Motor neuron (in vitro differentiated cells): Measurements from ENCODE around the gene MKNK1. TPM values are rescaled to one million over a fixed set of nuclear protein-coding genes. Genes with fewer than 3 reads are reported as not detected.
"Not testable (repeated sequence)": the region's sequence is repeated elsewhere in the genome, so short reads cannot be mapped to it uniquely, and the experiment has no call there.

Experiments used
- ATAC-seq, 8 experiments: fragments of 200-7000 bp; cut with Tn5 transposase; replicated peaks in 6 of 8; 2 replicates each; pipeline ENCODE4 v1.8.0; 2021; ENCODE audit warnings: mild to moderate bottlenecking in 8 of 8, moderate library complexity in 8 of 8
- H3K27ac ChIP-seq, 2 donors: fragments of 250-450 bp; sonication (Bioruptor Pico); 2 replicates each; pipeline ENCODE4 v1.9.0; 2021; ENCODE audit warnings: antibody characterized with exemption in 2 of 2, mild to moderate bottlenecking in 2 of 2, moderate library complexity in 1 of 2
- H3K4me1 ChIP-seq, 2 donors: fragments of 250-450 bp; sonication (Bioruptor Pico); replicated peaks in 1 of 2; 2 replicates each; pipeline ENCODE4 v1.6.1; 2021; ENCODE audit warnings: antibody characterized with exemption in 2 of 2, mild to moderate bottlenecking in 2 of 2, moderate library complexity in 1 of 2
- H3K4me3 ChIP-seq, 5 donors: fragments of 250-450 bp; sonication (Bioruptor Pico); 2 replicates each; pipeline ENCODE4 v1.9.0; 2021; ENCODE audit warnings: antibody characterized with exemption in 5 of 5, mild to moderate bottlenecking in 5 of 5, moderate library complexity in 4 of 5
- WGBS, 10 experiments: fragments of 450-650 bp; shearing (Covaris generic); methylation state at CpG; one replicate each; pipeline ENCODE4 v1.0.0; 2022; 5-methylcytosine and 5-hydroxymethylcytosine counted together
- in situ Hi-C, 9 experiments: fragments of 400-800 bp; cut with MboI; loops; one replicate each; pipeline ENCODE4 v1.15.0; 2021; ENCODE audit warnings: low sequenced_read_pairs in 9 of 9, low pct_unique_long_range_greater_than_20kb in 2 of 9; ENCODE audit not compliant: unreplicated experiment in 9 of 9
- total RNA-seq, 8 experiments: library from RNA; unstranded; fragments of 300-600 nt; gene quantifications; 2 replicates each; pipeline versions ENCODE4 v1.2.3 to v1.2.4, GENCODE V29; 2022

The MKNK1 gene
- total RNA-seq, result 10 to 100 TPM in 6 of 8 experiments, 1 to 10 TPM in 2; 7.0 to 34.1 (median 15.5) TPM

DNA sequence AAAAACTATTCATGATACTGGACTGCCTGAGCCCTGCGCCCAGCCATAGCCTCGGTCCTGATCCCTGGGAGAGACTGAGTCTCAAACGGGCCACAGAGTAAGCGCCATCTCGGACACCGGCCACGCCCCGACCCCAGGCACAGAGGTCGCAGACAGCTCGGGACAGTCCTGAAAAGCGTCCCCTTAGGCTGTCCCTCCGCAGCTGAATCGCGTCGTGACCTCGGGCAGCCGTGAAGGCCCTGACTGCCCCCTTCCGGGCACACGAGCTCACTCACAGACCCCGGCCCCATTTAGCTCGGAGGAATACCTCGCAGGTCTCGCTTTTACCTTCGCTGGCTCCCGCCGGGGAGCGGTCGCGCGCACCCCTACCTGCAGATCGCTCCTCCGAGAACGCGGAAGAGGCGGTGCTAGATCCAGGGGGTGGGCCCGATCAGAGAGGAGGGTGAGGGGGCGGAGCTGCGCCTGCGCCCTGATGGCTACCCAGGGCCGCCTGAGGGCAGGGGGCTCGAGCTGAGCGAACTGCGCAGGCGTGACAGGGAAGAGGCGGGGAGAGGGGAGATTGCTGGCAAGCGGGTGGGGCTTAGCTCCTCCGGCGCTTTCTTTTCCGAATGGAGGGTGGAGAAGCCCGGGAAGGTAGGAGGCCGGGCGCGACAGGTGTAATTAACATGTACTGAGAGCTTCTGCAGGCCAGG is at the start of gene MKNK1:
MKNK1 (minus strand) TSS at position 411 of the 692 bp plus-strand sequence. CDS start 20,941 bp downstream, outside the sequence.
- H3K27ac ChIP-seq, result no peak within 1 kb of the TSS
- peak within 1 kb of the TSS; percentile 47 to 69 (median 50) for H3K4me3 ChIP-seq
- WGBS, 10 experiments, result 0 to 30% (median 5%) methylated on average over 4 to 24 of the region's 53 CpGs; no CpG with 5 or more reads in 4 of the 10 experiments
- peaks cover 6 to 7% of the 10 kb centered on the region in 2 donors for H3K4me1 ChIP-seq
- in situ Hi-C loops, result no loop called here
- ATAC-seq, result peak; percentile 71 to 95 (median 94)

DNA sequence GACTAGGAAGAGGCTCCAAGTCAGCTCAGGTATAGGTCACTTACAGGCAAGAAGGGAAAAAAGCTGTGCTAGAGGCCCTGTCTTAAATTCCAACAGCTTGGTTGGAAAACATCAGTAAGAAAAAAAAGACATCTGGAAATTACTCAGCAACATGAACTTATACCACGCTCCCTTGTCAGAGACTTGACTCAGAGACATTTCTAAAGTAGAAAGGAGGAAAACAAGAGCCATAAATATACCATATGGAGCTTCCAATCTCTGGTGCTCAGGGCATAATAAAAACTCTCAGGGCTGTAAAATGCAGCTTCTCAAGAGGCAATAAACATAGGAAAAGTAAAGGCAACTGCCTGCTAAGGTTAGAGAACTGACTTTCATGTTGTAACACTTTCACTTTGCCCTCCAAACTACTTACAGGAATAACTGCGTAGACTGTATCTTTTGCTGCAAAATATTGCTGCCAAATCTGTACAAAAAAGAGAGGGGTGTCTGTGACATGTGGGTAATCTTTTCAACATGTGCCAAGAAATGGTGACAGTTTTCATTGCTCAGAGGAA is 49.4 kb upstream of the MKNK1 start:
- no peak for ATAC-seq
- H3K4me3 ChIP-seq, result no peak overlapping the region
- in situ Hi-C loops, result no loop called here
- WGBS, 10 experiments, result 33 to 100% (median 83%) methylated on average over 1 to 2 of the region's 2 CpGs; no CpG with 5 or more reads in 1 of the 10 experiments
- H3K27ac ChIP-seq, result no peak overlapping the region
- no peaks in the 10 kb centered on the region for H3K4me1 ChIP-seq

- in situ Hi-C loops, result no loop called here
- H3K4me1 ChIP-seq, result no peaks in the 10 kb centered on the region
- no peak overlapping the region for H3K27ac ChIP-seq
- ATAC-seq, result no peak
- H3K4me3 ChIP-seq, result no peak overlapping the region
- WGBS, 10 experiments, result 56 to 100% (median 71%) methylated on average over 2 to 6 of the region's 6 CpGs
Measured at GRCh38 chr1:46652321-46653100, 48.4 kb upstream of the MKNK1 start.

GRCh38 chr1:46651152-46651551 is 47.1 kb upstream of the MKNK1 start:
- in situ Hi-C loops, H3K4me1 ChIP-seq, H3K4me3 ChIP-seq, H3K27ac ChIP-seq, ATAC-seq: not testable (repeated sequence)
- WGBS, 10 experiments, result no CpG with 5 or more reads among the region's 3 CpGs

GRCh38 chr1:46650491-46650890 is 46.4 kb upstream of the MKNK1 start:
- Histone ChIP-seq H3K27ac (no peak overlapping the region), H3K4me3 (no peak overlapping the region), H3K4me1 (no peaks in the 10 kb centered on the region)
- no peak for ATAC-seq
- in situ Hi-C loops, result no loop called here
- 76 to 100% (median 98%) methylated on average over 2 to 3 of the region's 3 CpGs for whole genome bisulfite sequencing, 10 experiments

DNA sequence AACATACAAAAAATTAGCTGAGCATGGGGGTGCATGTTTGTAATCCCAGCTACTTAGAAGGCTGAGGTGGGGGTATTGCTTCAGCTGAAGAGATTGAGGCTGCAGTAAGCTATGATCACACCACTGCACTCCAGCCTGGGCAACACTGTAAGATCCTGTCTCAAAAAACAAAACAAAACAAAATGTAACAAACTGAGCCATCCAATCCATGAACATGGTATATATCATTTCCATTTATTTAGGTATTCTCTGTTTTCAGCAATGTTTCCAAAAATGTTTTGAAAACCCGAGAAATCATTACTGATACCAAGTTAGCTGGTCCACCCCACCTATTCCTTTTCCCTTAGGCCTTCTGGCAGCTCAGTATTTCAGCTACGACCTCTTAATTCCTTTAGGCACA is 45.7 kb upstream of the MKNK1 start:
- 80 to 100% (median 100%) methylated on average over 1 to 2 of the region's 2 CpGs; no CpG with 5 or more reads in 2 of the 10 experiments for WGBS, 10 experiments
- no peak for ATAC-seq
- Histone ChIP-seq H3K4me3 (no peak overlapping the region), H3K27ac (no peak overlapping the region), H3K4me1 (no peaks in the 10 kb centered on the region)
- in situ Hi-C loops, result no loop called here

DNA sequence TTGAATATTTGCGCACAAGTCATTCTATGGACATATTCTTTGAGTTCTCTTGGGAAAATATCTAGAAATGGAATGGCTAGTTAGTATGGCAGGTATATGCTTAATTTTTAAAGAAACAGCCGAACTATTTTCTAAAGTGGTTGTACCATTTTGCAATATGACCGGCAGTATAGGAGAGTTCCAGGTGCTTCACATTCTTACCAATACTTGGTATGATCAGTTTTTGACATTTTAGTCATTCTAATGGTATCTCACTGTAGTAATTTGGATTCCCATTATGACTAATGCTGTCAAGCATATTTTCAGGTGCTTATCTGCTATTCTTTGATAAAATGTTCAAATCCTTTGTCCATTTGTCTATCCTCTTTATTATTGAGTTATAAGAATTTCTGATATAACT is 43.5 kb upstream of the MKNK1 start:
- H3K27ac ChIP-seq, result no peak overlapping the region
- 93 to 100% (median 100%) methylated on average over 2 to 3 of the region's 3 CpGs; no CpG with 5 or more reads in 1 of the 10 experiments for WGBS, 10 experiments
- no peak overlapping the region for H3K4me3 ChIP-seq
- no peak for ATAC-seq
- in situ Hi-C loops, result no loop called here
- no peaks in the 10 kb centered on the region for H3K4me1 ChIP-seq

GRCh38 chr1:46646844-46647243 is 42.8 kb upstream of the MKNK1 start:
- 52 to 100% (median 100%) methylated on average over 1 to 2 of the region's 2 CpGs; no CpG with 5 or more reads in 2 of the 10 experiments for WGBS, 10 experiments
- no peaks in the 10 kb centered on the region for H3K4me1 ChIP-seq
- in situ Hi-C loops, result no loop called here
- no peak for ATAC-seq
- H3K4me3 ChIP-seq, result no peak overlapping the region
- no peak overlapping the region for H3K27ac ChIP-seq

DNA sequence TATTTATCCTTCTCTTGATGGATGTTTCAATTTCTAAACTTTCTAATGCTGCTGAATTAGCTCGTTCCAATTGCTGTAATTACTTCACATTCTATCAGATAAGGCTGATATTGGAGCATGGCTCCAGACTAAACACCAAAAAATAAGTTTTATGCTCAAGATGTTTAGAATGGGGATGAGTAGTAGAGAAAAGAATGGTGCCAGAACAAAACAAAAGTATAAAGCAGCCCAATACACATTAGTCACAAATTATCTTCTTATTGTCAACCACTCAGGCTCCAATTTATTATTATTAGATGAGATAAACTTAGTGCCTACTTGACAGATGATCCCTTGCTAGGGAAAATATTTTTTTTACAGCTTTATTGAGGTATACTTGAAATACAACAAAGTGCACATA is 42.3 kb upstream of the MKNK1 start:
- H3K4me1 ChIP-seq, result no peaks in the 10 kb centered on the region
- WGBS, 10 experiments, result 0 to 100% (median 90%) methylated on average over 1 of the region's 1 CpG; no CpG with 5 or more reads in 1 of the 10 experiments
- ATAC-seq, result no peak

GRCh38 chr1:46645815-46646214 is 41.7 kb upstream of the MKNK1 start:
- in situ Hi-C loops, result no loop called here
- H3K4me3 ChIP-seq, result no peak overlapping the region
- WGBS, 10 experiments, result 73 to 100% (median 90%) methylated on average over 1 to 4 of the region's 4 CpGs
- ATAC-seq, result no peak
- H3K4me1 ChIP-seq, result no peaks in the 10 kb centered on the region
- H3K27ac ChIP-seq, result no peak overlapping the region

More for the DNA sequence above, 42.3 kb upstream of the MKNK1 start:
- Histone ChIP-seq H3K4me3 (no peak overlapping the region), H3K27ac (no peak overlapping the region)
- in situ Hi-C loops, result no loop called here

- ATAC-seq, result peak in 3 of 8 experiments; percentile 76 to 98 (median 86)
- Histone ChIP-seq H3K4me1 (no peaks in the 10 kb centered on the region), H3K4me3 (no peak overlapping the region), H3K27ac (no peak overlapping the region)
- in situ Hi-C loops, result no loop called here
Measured at GRCh38 chr1:46643368-46643775, 39.3 kb upstream of the MKNK1 start.

DNA sequence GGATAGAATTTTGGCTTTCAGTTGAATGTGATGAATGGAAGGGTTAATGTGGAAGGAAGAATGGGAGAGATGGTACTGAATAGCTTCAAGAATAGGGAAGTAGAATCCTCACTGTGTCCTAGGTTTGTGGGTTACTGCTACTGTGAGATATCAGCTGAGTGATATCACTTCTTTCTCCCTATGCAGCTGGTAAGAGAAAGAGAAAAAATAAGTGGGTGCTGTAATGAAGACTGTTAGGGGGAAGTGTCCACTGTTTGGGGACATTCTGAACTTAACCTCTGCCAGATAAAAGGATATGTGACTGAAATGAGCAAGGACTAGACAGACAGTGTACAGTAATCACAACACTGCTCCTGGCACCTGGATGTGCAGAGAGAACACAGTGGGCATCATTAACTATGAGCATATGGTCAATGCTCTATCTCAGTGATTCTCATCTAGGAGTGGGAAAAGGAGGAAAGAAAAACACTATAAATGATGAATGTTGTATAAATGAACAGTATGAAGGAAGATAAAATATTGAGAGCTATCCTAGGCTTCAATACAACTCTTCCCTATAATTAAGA is 38.1 kb upstream of the MKNK1 start:
- in situ Hi-C loops, result no loop called here
- Histone ChIP-seq H3K27ac (no peak overlapping the region), H3K4me3 (no peak overlapping the region), H3K4me1 (no peaks in the 10 kb centered on the region)
- ATAC-seq, result no peak

DNA sequence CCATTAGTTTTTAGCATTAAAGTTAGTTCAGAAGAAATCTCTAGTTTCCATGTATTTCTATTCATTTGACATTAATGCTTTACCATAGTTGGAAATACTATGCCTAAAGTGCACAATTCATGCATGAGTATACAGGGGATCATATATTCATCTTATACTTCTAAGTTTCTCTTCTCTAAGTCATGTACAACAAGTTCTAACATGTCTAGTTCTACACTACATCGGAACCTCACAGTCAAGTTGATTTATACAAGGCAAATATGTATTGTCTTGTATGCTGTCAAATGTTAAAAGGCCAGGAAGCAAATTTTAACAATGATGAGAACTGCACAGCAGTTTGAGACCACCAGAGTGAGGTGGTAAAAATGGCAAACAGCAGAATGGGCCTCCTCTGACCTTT is 35.5 kb upstream of the MKNK1 start:
- in situ Hi-C loops, result no loop called here

More for the DNA sequence above, 35.5 kb upstream of the MKNK1 start:
- no peak overlapping the region for H3K27ac ChIP-seq
- no peak for ATAC-seq
- H3K4me1 ChIP-seq, result no peaks in the 10 kb centered on the region
- WGBS, 10 experiments, result 75 to 100% (median 96%) methylated on average over 1 of the region's 1 CpG; no CpG with 5 or more reads in 4 of the 10 experiments
- H3K4me3 ChIP-seq, result no peak overlapping the region
